GM18867 (cell line): ENCODE results near the gene MT1HL1.
A peak's percentile ranks its signal among the peaks of the same experiment; 100 is the strongest.

Source experiments
- ATAC-seq: cut with Tn5 transposase; IDR thresholded peaks from one replicate; pipeline ENCODE4 v1.9.1; 2021; ENCODE audit warnings: mild to moderate bottlenecking, moderate library complexity; ENCODE audit not compliant: unreplicated experiment

The MT1HL1 gene

DNA sequence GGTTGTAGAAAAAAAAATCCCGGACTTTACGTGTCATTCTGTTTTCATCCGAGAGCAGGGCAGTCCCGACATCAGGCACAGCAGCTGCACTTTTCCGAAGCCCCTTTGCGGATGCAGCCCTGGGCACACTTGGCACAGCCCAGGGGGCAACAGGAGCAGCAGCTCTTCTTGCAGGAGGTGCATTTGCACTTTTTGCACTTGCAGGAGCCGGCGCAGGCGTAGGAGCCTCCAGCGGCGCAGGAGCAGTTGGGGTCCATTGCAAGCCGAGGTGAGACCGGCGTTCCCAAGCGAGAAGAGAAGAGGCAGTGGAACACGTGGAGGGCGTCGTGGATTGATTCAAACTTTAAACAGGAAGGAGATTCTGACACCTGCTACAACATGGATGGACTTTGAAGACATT, at the start of gene MT1HL1:
Gene MT1HL1 (minus strand): TSS at position 326 of the 400 bp plus-strand sequence. CDS start 69 bp downstream, at position 257.
- no peak for ATAC-seq

DNA sequence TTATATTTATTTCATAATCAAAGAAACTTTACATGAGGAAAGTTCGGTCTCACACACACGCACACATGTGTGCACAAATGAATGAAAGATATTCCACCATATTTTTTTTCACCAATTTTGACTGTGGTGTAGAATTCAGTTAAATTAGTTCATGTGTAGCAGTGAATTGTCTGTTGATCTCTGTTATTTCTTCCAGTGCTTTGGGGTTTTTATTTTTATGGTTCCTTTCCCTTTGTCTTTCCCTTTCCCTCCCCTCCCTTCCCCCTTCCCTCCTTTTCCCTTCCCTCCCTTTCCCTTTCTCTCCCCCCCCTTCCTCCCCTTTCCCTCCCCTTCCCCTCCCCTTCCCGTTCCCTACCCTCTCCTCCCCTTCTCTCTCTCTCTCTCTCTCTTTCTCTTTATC, 46.7 kb upstream of the MT1HL1 start:
- no peak for ATAC-seq

DNA sequence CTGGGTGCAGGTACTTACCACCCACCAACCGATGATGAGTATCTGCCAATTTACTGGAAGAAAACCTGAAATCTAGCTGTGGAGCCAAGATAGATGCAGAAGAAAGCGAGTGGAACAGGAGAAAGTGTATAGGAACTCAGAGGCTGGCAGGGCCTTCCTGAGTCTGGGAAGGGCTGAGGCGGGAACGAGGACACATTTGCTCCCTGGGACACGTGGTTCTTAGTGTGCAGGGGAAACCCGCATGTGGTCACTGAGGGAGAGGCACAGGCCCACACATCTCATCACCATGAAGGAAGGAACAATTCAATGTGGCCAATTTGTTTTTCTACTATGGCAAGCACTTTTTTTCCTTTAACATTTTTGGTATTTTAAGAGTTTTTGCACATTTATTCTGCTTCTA, 45.9 kb upstream of the MT1HL1 start:
- ATAC-seq = no peak

DNA sequence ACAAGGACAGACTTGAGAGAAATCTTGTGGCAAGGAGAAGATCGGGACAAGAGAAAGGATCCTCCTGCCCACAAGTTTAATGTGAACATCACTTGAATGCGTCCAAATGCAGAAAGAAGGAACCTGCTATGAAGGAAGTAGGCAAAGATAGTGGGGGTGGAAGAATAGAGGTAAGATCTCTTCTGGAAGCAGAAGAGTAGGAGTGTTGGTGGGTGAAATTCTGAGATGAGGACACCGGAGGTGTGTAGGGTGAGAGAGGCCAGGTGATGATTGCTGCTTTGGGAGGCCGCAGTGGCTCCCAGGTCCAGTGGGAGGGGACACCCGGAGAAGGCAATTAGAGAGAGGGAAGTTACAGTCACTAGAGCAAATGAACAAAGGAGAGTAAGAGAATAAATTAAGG, 44.6 kb upstream of the MT1HL1 start:
- ATAC-seq = no peak

DNA sequence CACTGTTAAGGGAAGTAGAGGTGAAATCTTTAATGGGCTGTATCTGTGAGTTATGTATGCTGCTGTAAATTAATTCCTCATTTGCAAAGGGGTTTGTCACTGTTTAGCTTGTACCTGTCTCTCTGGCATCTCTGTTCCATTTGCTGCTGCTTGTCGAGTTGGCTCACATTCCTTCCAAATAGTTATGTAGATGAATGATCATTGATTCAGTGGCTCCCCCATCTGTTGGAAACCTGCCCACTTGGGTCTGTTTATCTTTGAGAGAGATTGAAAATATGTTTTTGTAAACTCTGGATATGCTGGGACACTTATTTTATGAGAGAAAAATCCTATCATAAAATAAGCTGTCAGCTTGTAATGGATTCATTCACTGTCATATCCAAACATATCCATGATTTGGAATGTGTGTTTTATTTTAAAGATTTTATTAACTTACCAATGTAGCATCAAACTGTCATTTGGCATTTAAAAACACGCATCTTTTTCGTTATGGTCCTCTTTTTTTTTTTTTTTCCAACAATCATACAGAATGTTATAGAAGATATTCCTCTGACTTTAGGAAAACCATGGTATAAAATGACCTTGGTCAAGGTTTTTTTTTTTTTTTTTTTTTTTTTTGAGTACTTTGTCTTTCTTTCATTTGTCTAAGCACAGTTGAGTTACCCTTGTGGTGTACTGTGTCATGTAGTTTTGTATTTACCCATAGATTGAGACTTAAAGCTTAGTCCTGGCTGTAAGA, 41.2 kb upstream of the MT1HL1 start:
- no peak for ATAC-seq

DNA sequence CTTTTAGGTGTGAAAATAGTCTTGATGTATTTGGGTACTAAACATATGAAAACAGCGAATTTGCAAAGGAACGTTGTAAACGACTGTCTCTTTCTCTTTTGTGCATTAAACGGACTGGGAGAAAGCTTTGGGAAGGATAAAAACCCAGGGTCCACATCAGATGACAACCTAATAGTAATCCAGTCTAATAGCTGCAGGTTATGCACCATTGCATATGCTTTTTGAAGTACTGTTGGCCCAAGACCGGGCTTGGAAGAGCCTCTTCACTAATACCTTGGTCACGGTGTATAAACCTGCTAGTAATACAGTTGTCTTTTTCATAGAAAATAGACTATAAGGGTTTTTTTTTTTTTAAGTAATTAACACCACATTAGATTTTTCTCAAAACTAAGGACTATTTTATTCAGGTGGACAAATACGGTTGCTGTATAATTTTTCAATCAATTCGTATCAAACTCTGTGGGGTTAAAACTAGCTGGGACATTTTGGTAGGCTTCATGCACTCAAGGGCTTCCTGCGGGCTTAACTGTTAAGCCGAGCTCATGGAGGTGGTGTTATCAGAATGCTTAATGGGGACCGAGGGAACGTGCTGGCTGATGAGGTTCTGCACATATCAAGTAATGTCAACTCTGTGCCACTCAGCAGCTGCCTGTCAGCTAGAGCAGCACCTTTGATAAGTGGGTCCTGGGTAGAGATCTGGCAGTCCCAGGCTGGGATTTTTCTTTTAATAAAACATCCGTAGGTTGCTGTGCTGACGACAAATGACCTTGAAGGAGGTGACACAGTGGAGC, 39.8 kb upstream of the MT1HL1 start:
- ATAC-seq = no peak

DNA sequence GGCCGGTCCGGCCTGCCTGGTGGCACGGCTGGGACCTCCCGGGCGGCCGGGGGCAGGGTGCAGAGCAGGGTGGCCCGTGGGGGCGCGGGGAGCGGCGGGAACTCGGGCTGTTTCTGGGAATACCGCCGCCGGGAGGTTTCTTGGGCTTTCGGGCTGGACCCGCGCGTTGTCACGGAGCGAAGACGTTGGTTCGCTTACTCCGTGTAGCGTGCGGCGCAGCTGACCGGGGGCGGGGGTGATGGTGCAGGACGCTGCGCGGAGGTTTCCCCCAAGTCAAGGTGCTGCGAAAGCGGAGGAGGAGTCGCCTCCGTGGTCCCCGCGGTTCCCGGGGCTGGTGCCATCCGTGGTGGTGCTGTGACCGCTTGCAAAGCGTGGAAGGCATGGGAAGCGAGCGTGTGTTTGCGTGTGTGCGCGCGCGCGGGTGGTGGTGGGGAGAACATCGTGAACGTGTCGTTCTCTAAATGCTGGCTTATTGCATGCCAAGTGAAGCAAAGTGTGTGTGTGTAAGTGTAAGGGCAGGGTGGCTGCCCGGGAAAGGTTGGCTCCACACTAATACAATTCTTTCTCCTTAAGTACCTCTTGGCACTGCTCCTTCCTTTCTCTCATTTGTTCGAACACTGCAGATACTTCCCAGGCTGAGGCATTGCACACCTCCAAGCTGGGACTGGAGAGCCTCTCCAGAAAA, 38.8 kb upstream of the MT1HL1 start:
- no peak for ATAC-seq

DNA sequence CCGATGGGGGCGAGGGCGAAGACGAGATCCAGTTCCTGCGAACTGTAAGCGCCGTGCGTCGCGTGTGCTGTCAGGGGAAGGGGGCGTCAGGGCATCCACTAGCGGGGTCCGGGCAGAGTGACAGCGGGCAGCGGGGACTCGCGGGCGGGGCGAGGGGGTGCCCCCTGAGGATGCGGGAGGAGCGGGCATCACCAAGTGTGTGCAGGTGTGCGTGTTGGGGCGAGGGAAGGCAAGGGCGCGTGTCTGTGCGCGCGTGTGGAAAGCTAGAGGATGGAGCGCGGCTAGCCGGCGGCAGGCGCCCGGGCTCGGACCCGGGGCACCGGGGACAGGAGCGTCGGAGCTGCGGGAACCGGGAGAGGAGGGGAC, 38.3 kb upstream of the MT1HL1 start:
- ATAC-seq = no peak

DNA sequence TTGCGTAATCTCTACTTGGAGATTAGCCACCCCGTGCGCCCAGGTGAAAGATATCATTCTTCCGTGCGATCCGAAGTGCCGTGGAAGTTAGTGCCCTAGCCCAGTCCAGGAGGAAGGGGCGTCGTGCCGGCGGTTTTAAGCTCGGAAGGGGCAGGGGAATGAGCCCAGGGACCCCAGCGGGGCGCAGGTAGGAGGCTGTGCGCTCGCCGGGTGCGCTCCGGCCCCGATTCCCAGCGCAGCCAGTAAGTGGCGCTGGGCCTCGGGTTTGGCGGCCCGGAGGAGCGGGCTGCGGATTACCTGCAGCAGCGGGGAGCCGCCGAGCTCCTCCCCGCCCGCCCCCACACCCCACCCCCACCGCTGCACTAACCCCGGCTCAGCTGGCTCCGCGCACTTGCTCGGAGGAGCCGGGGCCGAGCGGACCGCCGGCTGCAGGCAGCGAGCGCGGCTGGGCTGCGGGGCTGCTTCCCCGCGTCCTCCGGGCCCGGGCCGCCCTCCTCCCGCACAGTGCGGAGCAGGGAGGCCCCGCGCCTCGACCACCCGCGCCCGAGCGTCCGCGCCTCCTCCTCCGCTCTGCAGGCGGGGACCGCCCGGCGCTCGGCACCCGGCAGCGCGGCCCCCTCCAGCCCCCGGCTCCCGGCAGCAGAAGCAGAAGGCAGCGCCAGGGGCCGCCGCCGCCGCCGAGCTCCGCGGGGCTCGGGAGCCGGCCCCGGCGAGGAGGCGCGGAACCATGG, 37.7 kb upstream of the MT1HL1 start, which contains the start of gene RYR2:
Gene RYR2 (plus strand): TSS at position 390 of the 731 bp plus-strand sequence. CDS start 338 bp downstream, at position 728.
- no peak for ATAC-seq

DNA sequence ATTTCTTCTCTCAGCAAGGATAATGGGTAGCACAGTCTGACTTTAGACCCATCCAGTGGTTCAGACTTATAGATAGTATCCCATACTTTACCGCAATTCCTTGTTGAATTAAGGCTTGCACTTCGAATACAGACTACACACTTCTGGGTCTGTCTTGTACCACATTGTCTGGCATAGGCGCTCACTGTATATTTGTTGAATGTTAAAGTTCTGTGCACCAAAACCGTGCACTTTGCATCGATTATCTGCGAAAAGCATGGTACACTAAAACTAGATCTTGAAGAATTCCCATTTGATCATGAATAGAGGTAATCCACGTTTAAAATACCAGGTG, 37.2 kb upstream of the MT1HL1 start:
- ATAC-seq = no peak

DNA sequence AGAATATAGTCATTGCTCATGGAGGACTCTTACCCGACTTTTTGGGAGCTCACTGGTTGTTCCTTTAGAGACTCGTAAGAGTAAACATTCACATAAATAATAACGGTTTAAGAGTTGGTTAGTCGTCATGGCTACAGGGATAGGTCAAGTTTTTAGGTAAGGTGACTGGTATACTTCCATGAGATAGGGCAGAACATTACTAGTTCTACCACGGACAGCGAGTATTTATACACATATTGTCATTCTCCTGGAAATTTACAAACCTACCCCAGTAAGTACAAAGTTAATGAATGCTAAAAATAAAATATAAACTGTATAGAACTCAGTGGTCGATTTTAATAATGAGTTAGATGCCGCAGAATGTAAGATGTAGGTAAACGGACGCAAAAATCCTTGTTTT, 36.6 kb upstream of the MT1HL1 start:
- ATAC-seq = no peak

DNA sequence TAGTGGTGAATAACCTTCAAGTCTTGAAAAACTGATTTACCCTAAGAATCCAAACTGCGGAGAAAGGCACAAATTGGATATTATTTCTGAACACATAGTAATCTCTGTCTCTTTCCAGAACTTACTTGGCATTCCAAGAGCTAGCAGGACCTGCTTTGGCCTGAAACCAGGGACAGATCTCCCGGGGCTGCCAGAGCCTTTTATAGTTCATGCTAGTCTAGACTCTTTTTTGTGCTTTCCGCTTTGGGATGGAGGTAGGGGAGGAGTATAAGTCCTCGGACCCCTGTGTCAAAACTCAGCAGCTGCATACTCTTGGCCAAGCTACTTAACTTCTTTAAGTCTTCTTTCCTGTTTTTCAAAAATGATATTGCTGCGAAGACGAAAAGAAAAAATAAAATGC, 34.0 kb upstream of the MT1HL1 start:
- no peak for ATAC-seq

DNA sequence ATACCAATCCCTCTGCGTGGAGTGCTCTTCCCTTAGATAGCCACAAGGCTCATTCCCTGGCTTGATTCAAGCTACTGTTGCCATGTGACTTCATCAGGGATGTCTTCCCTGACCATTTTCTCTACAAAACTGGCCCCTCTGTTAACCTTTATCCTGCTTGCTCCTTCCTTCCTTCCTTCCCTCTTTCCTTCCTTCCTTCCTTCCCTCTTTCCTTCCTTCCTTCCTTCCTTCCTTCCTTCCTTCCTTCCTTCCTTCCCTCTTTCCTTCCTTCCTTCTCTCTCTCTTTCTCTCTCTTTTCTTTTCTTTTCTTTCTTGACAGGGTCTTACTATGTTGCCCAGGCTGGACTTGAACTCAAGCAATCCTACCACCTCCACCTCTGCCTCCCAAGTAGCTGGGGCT, 31.5 kb upstream of the MT1HL1 start:
- ATAC-seq = no peak

DNA sequence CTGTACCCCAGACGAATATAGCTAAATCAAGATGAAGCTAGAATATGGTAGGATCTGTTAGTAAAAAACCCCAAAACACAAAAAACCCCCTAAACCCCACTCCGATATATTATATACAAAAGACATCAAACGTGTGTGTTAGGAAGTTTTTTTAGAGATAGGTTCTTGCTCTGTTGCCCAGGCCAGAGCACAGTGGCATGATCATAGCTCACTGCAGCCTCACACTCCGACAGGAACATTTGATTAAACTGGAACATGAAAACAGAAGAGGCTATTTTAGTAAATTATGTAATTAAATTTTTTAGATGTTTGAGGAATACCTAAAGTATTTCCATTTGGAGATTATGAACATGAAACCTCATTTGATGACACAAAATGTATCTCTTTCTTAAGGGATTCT, 29.6 kb upstream of the MT1HL1 start:
- ATAC-seq = no peak

DNA sequence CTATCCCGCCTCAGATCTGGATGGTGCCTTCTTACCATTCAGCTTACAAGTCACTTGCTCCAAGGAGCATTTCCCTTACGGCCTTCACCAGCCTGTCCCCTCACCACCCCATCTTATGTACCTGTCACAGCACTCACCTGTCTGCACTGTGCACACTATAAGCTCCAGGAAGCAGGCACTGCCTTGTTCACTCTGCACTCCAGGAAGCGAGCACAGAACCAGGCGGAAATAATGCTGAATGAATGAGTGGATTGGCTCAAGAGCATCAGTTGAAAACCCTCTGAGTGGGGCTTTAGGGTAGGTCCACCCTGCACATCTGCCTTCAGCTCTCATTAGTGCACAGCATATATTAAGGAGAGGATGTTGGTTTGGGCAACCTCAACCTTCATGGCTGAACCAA, 28.8 kb upstream of the MT1HL1 start:
- ATAC-seq = no peak

DNA sequence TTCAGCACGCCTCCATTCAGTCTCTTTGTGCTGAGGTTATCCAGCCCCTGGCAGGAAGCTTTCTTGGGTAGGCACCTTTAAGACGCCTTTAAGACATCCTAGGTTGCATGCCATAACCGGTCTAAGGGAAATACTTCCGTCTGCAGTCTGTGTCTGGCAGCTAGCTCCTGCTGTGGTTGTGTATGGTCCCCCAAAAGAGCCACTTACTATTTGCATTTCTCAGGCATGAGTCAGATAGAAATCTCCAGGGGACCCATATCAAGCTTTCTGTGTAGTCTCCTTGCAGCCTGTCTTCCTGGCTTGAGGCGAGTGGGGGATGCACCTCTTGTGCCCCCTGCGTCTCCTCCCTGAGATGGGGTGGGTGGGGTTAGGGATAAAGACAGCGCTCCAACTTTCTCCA, 27.8 kb upstream of the MT1HL1 start:
- ATAC-seq = peak; percentile 89

DNA sequence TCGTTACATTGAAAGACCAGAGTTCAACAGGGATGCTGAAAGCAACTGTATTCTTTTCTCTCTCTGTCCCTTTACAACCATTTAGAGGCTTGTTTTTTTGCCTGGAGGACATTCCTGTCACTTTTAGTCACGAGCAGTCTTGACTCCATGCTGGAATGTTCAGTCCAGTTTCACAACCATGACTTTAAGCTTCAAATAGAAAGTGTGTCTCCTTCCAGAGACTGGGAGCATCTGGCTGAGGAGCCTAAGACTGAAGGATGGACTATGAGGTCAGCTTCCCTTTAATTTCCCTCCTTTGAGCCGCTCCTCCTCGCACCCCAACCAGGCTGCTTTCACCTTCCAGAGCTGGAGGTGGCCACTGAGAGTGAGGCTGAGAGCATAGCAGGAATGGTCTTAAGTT, 27.2 kb upstream of the MT1HL1 start:
- ATAC-seq = no peak

DNA sequence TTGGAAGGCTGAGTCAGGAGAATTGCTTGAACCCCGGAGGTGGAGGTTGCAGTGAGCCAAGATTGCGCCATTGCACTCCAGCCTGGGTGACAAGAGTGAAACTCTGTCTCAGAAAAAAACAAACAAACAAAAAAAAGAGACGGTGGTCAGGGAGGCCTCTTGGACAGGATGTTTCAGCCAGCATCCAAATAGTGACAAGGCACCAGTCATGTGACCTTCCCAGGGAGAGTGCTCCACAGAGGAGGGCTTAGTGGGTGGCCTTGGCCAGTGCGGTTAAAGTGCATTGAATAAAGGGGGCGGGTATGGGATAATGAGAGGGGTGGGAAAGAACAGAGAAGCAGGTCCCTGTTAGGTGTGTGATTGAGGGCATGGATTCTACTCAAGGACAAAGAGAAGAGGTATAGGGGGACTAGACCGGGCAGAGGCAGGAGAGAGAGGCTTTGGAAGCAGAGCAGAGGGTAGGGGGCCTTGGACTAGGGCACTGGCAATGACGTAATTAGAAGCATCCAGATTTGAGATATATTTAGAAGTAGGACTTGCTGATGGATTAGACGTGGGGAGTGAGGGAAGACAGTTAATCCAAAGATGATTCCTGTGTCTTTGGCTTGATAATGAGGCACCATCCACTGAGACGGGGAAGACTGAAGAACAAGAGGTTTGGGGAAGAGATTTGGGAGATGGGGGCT, 25.8 kb upstream of the MT1HL1 start:
- ATAC-seq = no peak

DNA sequence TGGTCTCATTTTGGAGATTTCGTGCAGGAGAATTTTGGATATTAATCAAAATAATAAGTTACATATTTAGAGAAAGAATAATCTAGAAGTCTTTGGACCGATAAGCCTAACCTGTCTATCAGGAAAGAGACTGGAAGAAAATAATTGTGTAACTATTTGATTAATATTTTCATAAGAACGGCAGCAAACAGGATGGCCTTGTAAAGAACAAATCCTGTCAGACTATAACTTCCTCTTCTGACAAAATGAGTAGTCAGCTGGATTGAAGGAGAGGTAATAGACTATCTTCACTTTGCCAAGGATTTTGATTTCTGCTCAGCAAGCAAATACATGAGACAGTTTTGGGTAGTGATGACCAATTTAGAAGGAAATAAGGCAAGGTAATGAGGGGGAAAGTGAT, 25.0 kb upstream of the MT1HL1 start:
- ATAC-seq = no peak

DNA sequence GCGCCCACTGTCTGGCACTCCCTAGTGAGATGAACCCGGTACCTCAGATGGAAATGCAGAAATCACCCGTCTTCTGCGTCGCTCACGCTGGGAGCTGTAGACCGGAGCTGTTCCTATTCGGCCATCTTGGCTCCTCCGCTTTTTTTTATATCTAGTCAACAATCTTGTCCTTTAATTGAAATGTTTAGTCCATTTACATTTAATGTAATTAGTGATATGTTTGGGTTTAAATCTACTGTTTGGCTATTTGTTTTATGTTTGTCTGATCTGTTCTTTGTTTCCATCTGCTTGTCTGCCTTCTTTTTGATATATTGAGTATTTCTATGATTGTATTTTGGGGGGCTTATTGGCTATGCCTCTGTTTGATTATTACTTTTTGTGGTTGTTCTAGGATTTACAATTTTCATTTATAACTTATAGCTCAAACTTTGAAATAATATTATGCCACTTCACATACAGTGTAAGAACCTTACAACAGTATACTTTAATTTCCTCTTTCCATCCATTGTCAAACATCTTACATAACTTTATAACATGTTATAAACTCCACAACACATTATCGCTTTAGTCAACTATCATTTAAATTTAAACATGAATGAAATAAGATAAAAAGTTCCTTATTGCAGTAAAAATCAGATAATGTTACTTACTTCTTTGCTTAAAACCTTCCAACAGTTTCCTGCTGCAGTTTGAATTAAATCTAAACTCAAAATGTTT, 21.3 kb upstream of the MT1HL1 start:
- ATAC-seq = no peak
